Stimulated activated CD4-positive, alpha-beta T cell treated with anti-CD3 and anti-CD28 coated beads, Interleukin-1b, Interleukin-23, amount 100 ng/mL, for 48 hours (primary cell): ENCODE results near the gene AXL.
"Not testable (repeated sequence)": the region's sequence is repeated elsewhere in the genome, so short reads cannot be mapped to it uniquely, and the experiment has no call there.

ENCODE experiments used
- DNase-seq: peaks from one replicate; pipeline ENCODE4 v3.0.0-alpha.2; 2020

The AXL gene

GRCh38 chr19:41218615-41219507 lies at the start of gene AXL:
Gene AXL (plus strand): TSS chr19:41219223. CDS start chr19:41219393, 170 bp downstream.
- no peak for DNase-seq

- no peak for DNase-seq
Measured at GRCh38 chr19:41172297-41173164, 46.5 kb upstream of the AXL start.

- no peak for DNase-seq
Measured at GRCh38 chr19:41174297-41174928, 44.6 kb upstream of the AXL start.

GRCh38 chr19:41175801-41176777 lies 42.9 kb upstream of the AXL start:
- DNase-seq, result peak; percentile 33

GRCh38 chr19:41180173-41180572 lies 38.9 kb upstream of the AXL start:
- not testable (repeated sequence) for DNase-seq

GRCh38 chr19:41186971-41187883 lies 31.8 kb upstream of the AXL start:
- DNase-seq, result no peak

GRCh38 chr19:41187884-41188279 lies 31.1 kb upstream of the AXL start:
- no peak for DNase-seq

- no peak for DNase-seq
Measured at GRCh38 chr19:41189425-41190065, 29.5 kb upstream of the AXL start.

- no peak for DNase-seq
Measured at GRCh38 chr19:41192574-41193429, 26.2 kb upstream of the AXL start, which contains the start of gene CYP2S1. Gene CYP2S1 (plus strand): TSS chr19:41193219. CDS start chr19:41193265, 46 bp downstream.

GRCh38 chr19:41193430-41194156 lies 25.4 kb upstream of the AXL start:
- no peak for DNase-seq

GRCh38 chr19:41194157-41194552 lies 24.9 kb upstream of the AXL start:
- no peak for DNase-seq

GRCh38 chr19:41195675-41196497 lies 23.1 kb upstream of the AXL start:
- no peak for DNase-seq

- DNase-seq, result no peak
Measured at GRCh38 chr19:41198559-41198958, 20.5 kb upstream of the AXL start.

- DNase-seq, result no peak
Measured at GRCh38 chr19:41203371-41203770, 15.7 kb upstream of the AXL start.

GRCh38 chr19:41204338-41204737 lies 14.7 kb upstream of the AXL start:
- peak; percentile 84 for DNase-seq

- DNase-seq, result no peak
Measured at GRCh38 chr19:41205995-41206394, 13.0 kb upstream of the AXL start.

GRCh38 chr19:41206456-41206855 lies 12.6 kb upstream of the AXL start:
- no peak for DNase-seq
